Thymus (tissue), 14 donors: ENCODE results near the gene ABCA6. TPM values are rescaled to one million over a fixed set of nuclear protein-coding genes. Genes with fewer than 3 reads are reported as not detected.

Experiments
- DNase-seq, 9 donors: peaks; one replicate each; pipeline ENCODE4 v3.0.0-alpha.2; 2013; ENCODE audit warnings: low spot score in 9 of 9, low read depth in 6 of 9, missing footprints in 1 of 9
- H3K27ac ChIP-seq, 2 donors: one replicate each; pipeline ENCODE4 v1.5.1; 2013; ENCODE audit warnings: control low read depth in 1 of 2, low read depth in 1 of 2, low read length in 1 of 2, mild to moderate bottlenecking in 1 of 2, moderate library complexity in 1 of 2
- H3K27me3 ChIP-seq, 2 donors: one replicate each; pipeline ENCODE4 v1.5.1; 2013; ENCODE audit warnings: low read length in 1 of 2; ENCODE audit not compliant: control insufficient read depth in 2 of 2, insufficient read depth in 1 of 2
- H3K36me3 ChIP-seq, 2 donors: one replicate each; pipeline ENCODE4 v1.5.1; 2013; ENCODE audit warnings: low read length in 1 of 2, mild to moderate bottlenecking in 1 of 2, moderate library complexity in 1 of 2; ENCODE audit not compliant: control insufficient read depth in 2 of 2, insufficient read depth in 2 of 2
- H3K4me1 ChIP-seq, 2 donors: one replicate each; pipeline ENCODE4 v1.5.1; 2013; ENCODE audit warnings: low read length in 2 of 2; ENCODE audit not compliant: control insufficient read depth in 2 of 2, insufficient read depth in 2 of 2
- H3K4me3 ChIP-seq, 2 donors: one replicate each; pipeline ENCODE4 v1.5.1; 2013; ENCODE audit warnings: low read length in 2 of 2, control low read depth in 1 of 2, mild to moderate bottlenecking in 1 of 2
- H3K9me3 ChIP-seq, 2 donors: one replicate each; pipeline ENCODE4 v1.5.1; 2013; ENCODE audit warnings: low read length in 1 of 2, mild to moderate bottlenecking in 1 of 2; ENCODE audit not compliant: control insufficient read depth in 2 of 2, insufficient read depth in 1 of 2
- WGBS: extraction: QIAGEN DNeasy Blood & Tissue Kit; methylation state at CpG from one replicate; pipeline ENCODE4 v1.1.7; 2013; 5-methylcytosine and 5-hydroxymethylcytosine counted together
- long read RNA-seq, 10 donors: transcript quantifications; one replicate each; lab custom pipeline, GENCODE V29; 2026
- polyA plus RNA-seq: library from polyadenylated mRNA; stranded (reverse); fragments of 200-250 nt; gene quantifications from one replicate; pipeline ENCODE4 v1.2.3, GENCODE V29; 2013
- total RNA-seq: library from RNA; stranded (reverse); fragments of 120-200 nt; gene quantifications from one replicate; pipeline ENCODE4 v1.2.4, GENCODE V29; 2013
- donor health status: healthy.

ABCA6 gene, protein sequence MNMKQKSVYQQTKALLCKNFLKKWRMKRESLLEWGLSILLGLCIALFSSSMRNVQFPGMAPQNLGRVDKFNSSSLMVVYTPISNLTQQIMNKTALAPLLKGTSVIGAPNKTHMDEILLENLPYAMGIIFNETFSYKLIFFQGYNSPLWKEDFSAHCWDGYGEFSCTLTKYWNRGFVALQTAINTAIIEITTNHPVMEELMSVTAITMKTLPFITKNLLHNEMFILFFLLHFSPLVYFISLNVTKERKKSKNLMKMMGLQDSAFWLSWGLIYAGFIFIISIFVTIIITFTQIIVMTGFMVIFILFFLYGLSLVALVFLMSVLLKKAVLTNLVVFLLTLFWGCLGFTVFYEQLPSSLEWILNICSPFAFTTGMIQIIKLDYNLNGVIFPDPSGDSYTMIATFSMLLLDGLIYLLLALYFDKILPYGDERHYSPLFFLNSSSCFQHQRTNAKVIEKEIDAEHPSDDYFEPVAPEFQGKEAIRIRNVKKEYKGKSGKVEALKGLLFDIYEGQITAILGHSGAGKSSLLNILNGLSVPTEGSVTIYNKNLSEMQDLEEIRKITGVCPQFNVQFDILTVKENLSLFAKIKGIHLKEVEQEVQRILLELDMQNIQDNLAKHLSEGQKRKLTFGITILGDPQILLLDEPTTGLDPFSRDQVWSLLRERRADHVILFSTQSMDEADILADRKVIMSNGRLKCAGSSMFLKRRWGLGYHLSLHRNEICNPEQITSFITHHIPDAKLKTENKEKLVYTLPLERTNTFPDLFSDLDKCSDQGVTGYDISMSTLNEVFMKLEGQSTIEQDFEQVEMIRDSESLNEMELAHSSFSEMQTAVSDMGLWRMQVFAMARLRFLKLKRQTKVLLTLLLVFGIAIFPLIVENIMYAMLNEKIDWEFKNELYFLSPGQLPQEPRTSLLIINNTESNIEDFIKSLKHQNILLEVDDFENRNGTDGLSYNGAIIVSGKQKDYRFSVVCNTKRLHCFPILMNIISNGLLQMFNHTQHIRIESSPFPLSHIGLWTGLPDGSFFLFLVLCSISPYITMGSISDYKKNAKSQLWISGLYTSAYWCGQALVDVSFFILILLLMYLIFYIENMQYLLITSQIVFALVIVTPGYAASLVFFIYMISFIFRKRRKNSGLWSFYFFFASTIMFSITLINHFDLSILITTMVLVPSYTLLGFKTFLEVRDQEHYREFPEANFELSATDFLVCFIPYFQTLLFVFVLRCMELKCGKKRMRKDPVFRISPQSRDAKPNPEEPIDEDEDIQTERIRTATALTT (N-terminal part only)
- 5.5 TPM for total RNA-seq
- polyA plus RNA-seq, result 5.0 TPM
- long read RNA-seq, donor 1, result 0 reads
- long read RNA-seq, donor 2, result 0 reads
- long read RNA-seq, donor 3, result 0 reads
- long read RNA-seq, donor 4, result 0 reads
- long read RNA-seq, donor 5, partial matches to known transcripts, result 0 of 1 reads
- long read RNA-seq, donor 5, other reads (novel, unspliced or antisense), result 0 of 1 reads
- long read RNA-seq, donor 6, result 0 reads
- long read RNA-seq, donor 7, result 0 reads
- long read RNA-seq, donor 8, result 0 reads
- long read RNA-seq, donor 9, result 0 reads
- long read RNA-seq, donor 10, result 0 reads

DNA sequence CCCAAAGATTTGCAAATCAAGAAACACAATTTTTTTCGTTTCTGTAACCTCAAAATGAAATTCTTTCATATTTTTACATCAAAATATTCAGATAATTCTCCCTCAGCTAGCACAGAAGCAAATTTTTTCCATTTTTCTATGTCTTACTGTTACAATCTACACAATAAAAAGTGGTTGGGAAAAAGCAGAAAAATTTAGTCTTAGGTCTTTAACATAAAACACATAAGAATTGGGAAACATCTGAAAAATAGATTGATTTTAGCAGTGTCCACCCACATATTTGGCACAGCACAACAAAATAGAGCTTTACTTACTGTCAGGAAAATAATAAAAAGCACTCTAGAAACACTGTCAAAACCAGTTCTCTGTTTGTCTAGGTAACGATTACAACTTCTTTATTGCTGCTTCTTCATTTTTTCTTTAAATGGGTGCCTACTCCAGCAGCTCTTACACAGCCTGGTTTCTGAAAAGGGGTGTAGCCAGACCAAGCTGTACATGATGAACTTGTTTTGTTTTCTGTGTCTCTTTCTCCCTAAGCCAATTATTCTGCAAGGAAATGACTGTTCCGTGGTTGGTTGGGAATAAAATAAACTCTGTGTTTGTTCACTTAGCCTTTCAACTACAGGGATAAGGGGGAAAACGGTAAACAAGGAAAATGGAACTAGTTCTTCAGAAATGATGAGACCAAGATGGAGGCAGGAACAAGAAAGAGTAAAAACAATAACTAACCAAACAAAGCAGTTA lies at the start of gene ABCA6:
TSS of gene ABCA6 (minus strand) at position 465 of the 744 bp plus-strand sequence. CDS start 1,192 bp downstream, outside the sequence.
- Histone ChIP-seq H3K4me1 (no peaks in the 10 kb centered on the region), H3K9me3 (no peaks in the 10 kb centered on the region), H3K27ac (peak within 1 kb of the TSS in 1 of 2 donors; percentile 12), H3K27me3 (no peaks in the 10 kb centered on the region), H3K4me3 (no peak within 1 kb of the TSS), H3K36me3 (no peaks in the 10 kb centered on the region)
- DNase-seq, result no peak
- WGBS, result 92% methylated on average over 4 of the region's 4 CpGs

DNA sequence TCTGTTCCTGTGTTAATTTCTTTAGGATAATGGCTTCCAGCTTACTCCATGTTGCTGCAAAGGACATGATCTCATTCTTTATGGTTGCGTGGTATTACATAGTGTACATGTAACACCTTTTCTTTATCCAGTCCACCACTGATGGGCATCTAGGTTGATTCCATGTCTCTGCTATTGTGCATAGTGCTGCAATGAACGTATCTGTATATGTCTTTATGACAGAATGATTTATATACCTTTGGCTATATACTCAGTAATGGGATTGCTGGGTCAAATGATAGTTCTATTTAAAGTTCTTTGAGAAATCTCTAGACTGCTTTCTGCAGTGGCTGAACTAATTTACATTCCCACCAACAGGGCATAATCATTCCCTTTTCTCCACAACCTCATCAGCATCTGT lies 47.1 kb upstream of the ABCA6 start:
- Histone ChIP-seq H3K27ac (no peak overlapping the region), H3K27me3 (no peaks in the 10 kb centered on the region), H3K9me3 (no peaks in the 10 kb centered on the region), H3K4me1 (no peaks in the 10 kb centered on the region), H3K4me3 (no peak overlapping the region), H3K36me3 (no peaks in the 10 kb centered on the region)
- no peak for DNase-seq
- 96% methylated on average over 2 of the region's 2 CpGs for WGBS

DNA sequence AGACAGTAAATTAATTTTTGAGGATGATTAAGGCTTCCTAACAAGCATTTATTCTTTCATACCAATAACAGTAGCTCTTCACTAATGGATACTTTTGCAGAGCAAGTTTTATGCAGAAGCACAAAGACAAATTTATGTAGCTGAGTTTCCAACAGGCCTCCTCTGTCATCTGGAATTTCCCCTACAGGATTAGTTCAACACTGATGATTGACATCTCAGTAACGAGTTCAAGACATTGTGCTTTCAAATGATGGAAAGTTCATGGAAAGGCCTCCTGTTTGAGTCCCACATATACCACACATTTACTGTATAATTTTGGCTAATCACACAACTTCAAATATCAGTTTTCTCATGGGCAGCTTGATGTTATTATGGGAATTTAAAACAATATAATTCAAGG lies 46.4 kb upstream of the ABCA6 start:
- WGBS, result 93% methylated on average over 1 of the region's 1 CpG

DNA sequence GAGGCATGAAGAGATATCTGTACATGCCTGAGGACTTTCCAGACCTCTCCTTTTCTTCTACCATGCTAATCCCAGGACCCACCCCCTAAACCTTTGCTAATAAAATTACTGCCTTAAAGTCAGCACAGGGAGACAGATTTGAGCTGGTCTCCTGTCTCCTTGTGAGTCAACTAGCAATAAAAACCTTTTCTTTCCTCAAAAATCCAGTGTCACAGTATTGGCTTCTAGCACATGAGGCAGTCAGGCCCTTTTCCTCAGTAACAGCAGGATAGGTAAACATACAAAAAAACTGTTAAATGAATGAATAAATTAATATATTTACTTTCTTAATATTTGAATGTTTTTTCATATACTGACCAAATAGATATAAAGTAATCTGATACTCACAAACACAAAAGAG lies 45.6 kb upstream of the ABCA6 start:
- Histone ChIP-seq H3K36me3 (no peaks in the 10 kb centered on the region), H3K27me3 (no peaks in the 10 kb centered on the region), H3K4me3 (no peak overlapping the region), H3K27ac (no peak overlapping the region), H3K4me1 (no peaks in the 10 kb centered on the region), H3K9me3 (no peaks in the 10 kb centered on the region)
- DNase-seq, result no peak

More for the DNA sequence above, 46.4 kb upstream of the ABCA6 start:
- DNase-seq, result no peak
- no peaks in the 10 kb centered on the region for H3K36me3 ChIP-seq
- H3K27me3 ChIP-seq, result no peaks in the 10 kb centered on the region
- H3K4me1 ChIP-seq, result no peaks in the 10 kb centered on the region
- H3K9me3 ChIP-seq, result no peaks in the 10 kb centered on the region
- H3K4me3 ChIP-seq, result no peak overlapping the region
- no peak overlapping the region for H3K27ac ChIP-seq

DNA sequence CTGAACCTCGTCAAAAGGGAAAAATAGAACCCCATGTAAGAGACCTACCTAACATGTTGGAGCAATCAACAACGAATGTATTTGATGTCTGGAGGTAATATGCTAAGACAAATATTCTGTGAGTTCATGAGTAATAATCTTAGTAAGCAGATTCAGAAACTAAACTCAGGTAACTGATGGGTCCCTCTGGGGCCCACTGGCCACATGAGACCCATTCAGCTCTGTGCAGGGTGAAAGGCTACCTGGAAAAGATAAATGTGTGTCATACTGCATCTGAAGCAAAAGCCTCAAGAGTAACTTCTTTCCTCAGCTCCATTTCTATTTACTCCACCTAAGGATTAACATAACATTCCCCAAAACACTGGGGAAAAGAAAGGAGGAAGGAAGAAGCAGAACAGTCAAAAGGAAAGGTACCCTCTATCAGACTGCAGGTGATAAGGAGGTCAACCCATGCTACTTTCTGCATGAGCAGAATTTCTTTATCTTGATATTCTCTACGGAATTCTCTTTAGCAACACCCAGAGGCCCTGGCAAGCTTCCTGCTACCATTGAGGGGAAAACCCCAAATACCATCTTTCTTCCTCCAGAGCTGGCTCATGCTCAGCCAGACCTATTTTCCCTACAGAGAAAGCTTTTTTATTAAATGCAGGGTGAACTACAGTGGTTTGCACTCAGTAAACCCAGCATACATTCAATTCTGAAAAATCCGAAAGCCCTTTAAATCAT lies 37.7 kb upstream of the ABCA6 start:
- Histone ChIP-seq H3K4me3 (no peak overlapping the region), H3K27ac (no peak overlapping the region), H3K9me3 (no peaks in the 10 kb centered on the region), H3K36me3 (no peaks in the 10 kb centered on the region), H3K27me3 (no peaks in the 10 kb centered on the region), H3K4me1 (no peaks in the 10 kb centered on the region)
- no peak for DNase-seq
- WGBS, result 76% methylated on average over 4 of the region's 4 CpGs

DNA sequence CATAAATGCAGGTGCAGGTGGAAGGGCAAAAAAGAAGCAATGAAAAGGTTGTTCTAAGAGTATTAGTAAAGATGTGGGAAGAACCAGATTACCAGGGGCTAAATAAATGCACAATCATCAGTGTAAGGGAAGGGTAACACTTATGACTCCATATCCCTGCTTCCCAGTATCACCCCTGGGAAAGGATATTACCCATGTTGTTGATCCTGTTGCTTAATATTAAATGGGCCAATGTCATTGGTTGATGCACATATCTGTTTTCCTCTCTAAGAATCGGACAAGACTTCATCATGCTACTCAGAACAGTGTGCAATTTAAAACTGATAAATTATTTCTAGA lies 34.7 kb upstream of the ABCA6 start:
- Histone ChIP-seq H3K9me3 (no peaks in the 10 kb centered on the region), H3K27ac (no peak overlapping the region), H3K36me3 (no peaks in the 10 kb centered on the region), H3K4me1 (no peaks in the 10 kb centered on the region), H3K4me3 (no peak overlapping the region), H3K27me3 (no peaks in the 10 kb centered on the region)
- DNase-seq, result no peak
- WGBS, result 92% methylated on average over 1 of the region's 1 CpG

DNA sequence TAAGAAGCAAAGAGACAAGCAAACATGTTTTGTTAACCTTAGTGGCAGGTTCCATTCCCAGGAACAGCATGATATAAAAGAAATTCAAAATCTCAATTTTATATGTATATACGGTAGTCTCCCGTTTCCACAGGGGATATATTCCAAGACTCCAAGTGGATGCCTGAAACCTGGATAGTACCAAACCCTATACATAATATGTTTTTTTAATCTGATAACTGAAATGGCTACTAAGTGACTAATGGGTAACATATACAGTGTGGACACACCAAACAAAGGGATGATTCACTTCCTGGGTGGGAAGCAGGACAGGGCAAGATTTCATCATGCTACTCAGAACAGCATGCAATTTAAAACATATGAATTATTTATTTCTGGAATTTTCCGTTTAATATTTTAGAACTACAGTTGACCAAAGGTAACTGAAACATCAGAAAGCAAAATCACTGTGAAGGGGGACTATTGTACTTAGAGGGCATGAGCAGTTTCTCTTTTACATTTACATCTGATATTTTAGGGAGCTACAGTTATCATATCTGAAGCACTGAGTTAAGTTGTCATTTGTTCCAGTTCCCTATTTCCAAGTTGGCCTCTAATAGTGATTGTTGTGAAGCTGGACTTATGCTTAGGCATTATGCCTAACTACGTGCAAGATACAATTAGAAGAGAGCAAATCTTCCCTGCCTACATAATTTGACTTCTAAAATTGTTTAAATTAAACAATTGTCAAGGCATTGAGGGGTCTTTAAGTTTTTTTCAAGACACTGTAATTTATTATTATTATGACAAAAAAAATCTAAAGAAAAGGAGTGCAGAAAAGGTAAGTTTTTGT lies 34.1 kb upstream of the ABCA6 start:
- no peak overlapping the region for H3K27ac ChIP-seq
- 97% methylated on average over 4 of the region's 4 CpGs for WGBS

More for the DNA sequence above, 34.1 kb upstream of the ABCA6 start:
- Histone ChIP-seq H3K36me3 (no peaks in the 10 kb centered on the region), H3K9me3 (no peaks in the 10 kb centered on the region), H3K4me3 (no peak overlapping the region), H3K4me1 (no peaks in the 10 kb centered on the region), H3K27me3 (no peaks in the 10 kb centered on the region)
- peak in 1 of 9 donors; percentile 0 for DNase-seq
